HuH-7 (cell line): ENCODE measurements around the gene PRKAR1B.

Source experiments
- DNase-seq: peaks from one replicate; pipeline ENCODE4 v3.0.0; 2011; ENCODE audit warnings: low spot score

The PRKAR1B gene

DNA sequence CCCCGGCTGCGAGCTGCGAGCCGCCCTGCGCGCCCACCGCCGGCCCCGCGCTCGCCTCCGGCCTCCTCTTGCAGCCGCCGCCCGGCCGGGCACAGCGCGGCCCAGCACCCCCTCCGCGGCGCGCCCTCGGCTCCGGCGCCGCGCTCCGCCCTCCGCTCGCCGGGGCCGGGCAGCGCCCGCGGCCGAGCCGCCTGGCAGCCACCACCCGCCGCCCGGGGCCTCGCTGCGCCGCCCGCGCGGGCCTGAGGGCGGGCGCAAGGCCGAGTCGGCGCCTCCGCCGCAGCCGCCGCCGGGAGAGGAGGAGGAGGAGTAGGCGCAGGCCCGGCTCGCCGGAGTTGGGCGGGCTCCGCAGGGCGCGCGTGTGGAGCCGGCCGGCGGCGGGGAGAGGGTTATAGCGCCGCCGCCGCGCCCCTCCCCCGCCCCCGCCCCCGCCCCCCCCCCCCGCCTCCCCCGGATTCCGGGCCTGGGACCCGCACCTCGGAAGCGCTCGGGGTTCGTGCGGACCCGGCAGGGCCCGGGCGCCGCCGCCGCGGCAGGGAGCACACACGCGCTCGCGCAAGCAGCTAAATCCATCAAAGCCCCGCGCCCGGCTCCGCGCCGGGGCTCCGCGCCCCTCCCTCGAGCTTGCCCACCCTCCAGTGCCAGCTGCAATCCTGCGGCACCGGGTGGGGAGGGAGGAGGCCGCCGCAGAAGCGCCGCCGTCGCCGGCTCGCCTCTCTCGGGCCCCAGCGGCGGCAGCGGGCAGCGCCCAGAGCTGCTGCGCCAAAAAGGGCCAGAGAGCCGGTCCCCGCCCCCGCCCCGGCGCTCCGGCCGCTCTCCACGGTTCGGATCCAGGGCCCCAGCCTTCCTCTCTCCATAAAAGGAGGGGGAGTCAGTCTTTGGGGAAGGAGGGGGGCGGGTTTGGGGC lies 207.3 kb downstream of the PRKAR1B start, which contains the start of gene PDGFA:
Gene PDGFA, minus strand, starts transcription at position 363 of the 907 bp plus-strand sequence. CDS start 845 bp downstream, outside the sequence.
- DNase-seq: no peak

- peak; percentile 92 for DNase-seq
Measured at GRCh38 chr7:518630-519483, 208.2 kb downstream of the PRKAR1B start.

DNA sequence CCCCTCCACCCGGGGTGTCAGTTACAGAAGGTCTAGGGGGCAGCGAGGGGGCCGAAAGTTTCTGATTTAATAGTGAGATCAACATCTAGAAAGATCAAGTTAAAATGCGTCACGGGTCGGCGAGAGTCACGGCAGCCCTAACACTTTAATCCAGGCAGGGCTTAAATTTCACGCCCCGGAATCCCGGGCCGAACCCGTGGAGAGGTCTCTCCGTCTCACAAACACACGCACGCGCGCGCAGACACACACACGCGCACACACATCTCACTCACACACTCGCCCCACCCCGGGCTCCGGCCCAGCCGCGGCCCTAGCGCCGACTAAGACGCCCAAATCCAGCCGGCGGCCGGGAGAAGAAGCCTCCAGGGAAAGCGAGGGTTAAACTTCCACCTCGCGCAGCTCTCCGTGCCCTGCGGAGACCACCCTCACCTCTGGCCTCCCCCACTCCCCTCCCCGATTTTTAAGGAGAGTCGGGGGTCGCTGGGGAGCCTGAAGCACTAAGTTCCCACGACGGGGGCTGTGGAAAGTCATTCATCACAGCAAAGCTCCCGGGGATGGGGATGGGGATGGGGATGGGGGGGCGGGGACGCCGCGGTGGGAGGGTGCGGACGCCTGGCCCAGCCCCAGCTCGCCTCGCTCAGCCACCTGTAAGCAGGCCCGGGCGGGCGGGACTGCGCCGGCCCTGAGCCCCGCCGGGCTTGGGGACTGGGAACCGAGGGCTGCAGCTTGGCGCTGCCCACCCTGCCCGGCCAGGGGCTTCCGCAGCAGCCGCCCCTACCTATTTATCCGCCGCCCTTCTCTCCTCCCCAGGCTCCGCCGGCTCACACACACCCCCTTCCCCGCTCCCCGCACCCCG lies 209.1 kb downstream of the PRKAR1B start:
- DNase-seq: peak; percentile 84

DNA sequence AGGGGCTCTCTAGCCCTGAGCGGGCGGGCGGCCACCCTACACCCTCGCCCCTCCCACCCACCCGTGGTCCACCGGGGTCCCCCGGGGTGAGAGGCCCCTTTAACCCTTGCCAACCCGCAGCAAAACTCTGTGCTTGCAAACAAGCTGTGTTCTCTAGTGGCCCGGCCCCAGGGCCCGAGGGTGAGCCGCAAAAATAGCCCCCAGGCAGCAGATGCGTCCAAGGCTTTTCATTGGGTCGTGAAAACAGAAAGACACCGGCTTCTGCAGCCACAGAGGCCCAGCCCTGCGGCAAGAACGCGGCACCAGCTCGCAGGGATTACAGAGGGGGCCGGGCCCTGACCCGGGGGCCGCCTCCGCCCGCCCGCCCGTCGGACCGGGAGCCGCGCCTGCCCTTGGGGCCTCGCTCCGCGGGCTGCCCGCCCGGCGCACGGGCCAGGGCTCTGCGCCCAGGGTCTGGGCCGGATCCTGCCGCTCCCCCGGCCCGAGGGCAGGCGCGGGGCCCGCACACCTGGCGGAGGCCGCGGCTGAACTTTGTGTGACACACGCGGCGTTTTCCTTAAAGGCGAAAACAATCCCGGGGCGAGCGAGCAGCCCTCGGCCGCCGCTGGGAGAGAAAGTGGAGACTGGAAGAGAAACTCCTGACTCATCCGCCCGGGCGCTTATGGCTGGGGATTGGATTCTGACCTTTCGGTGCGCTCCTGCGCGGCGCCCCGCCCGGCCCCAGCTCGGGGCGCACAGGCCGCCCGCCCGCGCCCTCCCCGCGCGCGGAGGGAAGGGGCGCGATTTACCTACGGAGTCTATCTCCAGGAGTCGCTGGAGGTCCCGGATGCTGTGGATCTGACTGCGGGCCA lies 210.2 kb downstream of the PRKAR1B start:
- no peak for DNase-seq

DNA sequence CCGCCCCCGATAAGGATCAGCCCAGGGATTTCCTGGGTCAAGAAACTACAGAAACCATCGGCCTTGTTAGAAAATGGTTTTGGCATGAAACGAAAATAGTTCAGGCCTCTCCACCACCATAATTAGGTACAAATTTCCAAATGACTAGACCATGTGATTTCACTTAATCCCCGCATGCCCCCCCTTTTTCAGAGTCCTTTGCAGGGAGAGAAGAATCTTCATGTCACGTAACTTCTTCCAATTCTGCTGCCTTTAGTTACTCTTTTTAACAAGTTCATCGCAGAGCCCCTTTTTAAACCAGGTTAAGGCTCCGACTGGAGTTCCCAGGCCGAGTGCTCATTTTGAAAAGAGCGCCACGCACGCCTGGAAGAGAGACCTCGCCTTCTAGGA lies 210.9 kb downstream of the PRKAR1B start:
- DNase-seq: no peak

GRCh38 chr7:515628-516027 lies 211.5 kb downstream of the PRKAR1B start:
- no peak for DNase-seq

DNA sequence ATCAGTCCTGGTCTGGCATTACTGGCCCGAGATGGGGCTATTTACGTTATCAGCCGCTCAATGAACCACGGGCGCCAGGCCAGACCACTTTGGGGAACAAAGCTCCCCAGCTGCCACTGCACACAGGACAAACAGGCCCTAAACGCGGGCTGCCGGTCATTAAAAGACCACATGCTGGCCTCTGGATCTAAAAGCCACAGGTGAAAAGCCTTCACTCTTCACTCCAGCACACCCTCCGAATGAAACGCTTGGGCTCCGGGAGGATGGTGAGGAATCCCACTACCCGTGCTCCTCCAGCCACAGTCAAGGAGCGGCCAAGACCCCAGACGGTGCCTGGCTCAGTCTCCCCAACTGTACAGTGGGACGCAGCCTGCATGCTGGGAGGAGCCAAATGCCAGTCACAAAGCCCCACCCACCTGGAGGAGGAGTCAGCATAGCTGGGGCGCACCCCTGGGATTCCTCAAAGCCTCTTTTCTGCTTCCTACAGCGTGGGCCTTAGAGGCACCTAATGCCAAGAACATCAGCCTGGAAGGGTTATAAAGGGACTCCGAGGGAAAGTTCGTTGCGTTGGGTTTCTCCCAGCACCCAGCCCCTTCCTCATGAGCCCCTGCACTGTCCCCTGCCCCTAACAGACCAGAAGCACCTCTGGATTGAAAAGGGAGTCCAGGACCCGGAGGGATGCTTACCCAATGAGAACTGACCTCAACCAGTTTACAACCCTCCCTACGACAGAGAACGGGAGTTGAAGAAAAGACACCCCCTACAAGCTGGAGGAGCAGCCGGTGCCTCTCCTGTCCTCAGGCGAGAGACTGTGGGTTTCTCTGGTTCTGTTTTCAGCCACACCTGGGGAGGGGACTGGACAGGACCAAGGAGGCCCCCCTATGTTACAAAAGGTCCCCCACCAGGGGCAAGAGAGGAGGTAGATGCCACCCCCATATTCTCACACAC lies 212.2 kb downstream of the PRKAR1B start:
- DNase-seq: no peak

- DNase-seq: no peak
Measured at GRCh38 chr7:514242-514641, 212.8 kb downstream of the PRKAR1B start.

DNA sequence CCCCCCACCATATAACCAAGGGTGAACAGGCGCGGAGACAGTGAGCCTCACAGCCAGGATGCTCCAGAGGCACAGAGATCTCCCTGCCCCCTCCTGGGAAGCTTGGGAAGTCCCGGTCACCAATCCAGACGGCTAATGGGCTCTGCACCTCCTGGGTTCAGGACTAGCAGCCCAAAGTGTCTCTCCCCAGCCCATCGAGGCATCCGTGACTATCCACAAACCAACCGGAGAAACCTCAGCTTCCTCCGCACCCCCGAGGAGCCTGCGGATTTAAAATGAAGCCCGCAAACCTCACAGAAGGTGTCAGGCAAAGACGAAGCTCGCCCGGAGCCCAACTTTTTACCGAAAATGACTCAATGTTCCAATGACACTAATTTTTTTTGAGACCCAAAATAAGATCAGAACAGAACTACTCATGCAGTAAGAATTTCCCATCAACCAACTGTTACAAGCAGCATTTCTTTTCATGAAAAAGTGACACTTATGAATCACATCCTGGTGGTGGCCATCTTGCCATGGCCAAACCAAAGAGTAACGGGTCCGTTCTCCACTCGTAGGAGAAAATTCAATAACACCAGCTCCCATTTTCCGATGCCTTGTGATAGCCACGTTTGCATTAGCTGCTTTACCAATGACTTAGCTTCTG lies 213.4 kb downstream of the PRKAR1B start:
- DNase-seq: no peak

GRCh38 chr7:512541-513311 lies 214.4 kb downstream of the PRKAR1B start:
- no peak for DNase-seq

- no peak for DNase-seq
Measured at GRCh38 chr7:512146-512510, 215.0 kb downstream of the PRKAR1B start.

- DNase-seq: no peak
Measured at GRCh38 chr7:511476-512145, 215.5 kb downstream of the PRKAR1B start.

- DNase-seq: no peak
Measured at GRCh38 chr7:510782-511281, 216.2 kb downstream of the PRKAR1B start.

GRCh38 chr7:510131-510481 lies 217.0 kb downstream of the PRKAR1B start:
- DNase-seq: no peak

GRCh38 chr7:509426-510130 lies 217.5 kb downstream of the PRKAR1B start:
- no peak for DNase-seq

DNA sequence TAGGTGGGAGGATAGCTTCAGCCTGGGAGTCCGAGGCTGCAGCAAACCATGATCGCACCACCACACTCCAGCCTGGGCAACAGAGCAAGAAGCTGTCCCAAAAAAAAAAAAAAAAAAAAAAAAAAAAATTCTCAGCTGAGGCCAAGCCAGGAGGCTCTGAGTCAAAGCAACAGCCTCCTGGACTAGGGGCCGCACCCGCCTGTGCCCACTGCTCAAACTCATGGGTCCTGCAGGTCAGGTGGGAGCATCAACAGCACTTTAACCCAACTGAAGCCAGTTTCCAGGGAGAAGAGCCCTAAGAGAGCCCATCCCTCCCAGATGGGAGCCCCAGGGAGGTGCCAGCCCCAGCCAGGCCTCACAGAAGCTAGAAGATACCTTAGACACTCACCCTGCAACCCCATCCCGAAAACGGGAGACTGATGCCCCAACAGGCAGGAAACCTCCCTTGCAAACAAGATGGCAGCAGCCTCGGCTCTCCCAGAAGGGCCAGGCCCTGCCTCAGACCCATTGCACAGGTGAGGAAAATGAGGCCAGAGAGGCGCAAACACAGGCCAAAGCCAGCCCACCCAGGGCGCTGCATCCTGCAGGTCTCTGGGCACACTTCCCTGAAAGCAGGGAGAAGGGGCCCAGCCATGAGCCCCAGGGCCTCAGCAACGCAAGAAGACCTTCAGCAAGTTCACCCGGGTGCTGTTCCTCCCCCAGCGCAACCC lies 218.5 kb downstream of the PRKAR1B start:
- DNase-seq: no peak
